Neural cell (in vitro differentiated cells): Measurements from ENCODE around the gene AP3M1. TPM values are rescaled to one million over a fixed set of nuclear protein-coding genes. Genes with fewer than 3 reads are reported as not detected.

ENCODE experiments used
- H2AFZ ChIP-seq: fragments of 200-600, 300-800 bp; sonication (generic), shearing (Covaris generic); 2 replicates; pipeline ENCODE4 v1.6.0; 2014; ENCODE audit warnings: low read depth, mild to moderate bottlenecking, antibody characterized with exemption, low read length, moderate library complexity
- H3F3A ChIP-seq: fragments of 200-600 bp; shearing (Covaris generic); 2 replicates; pipeline ENCODE4 v1.6.1; 2016; ENCODE audit warnings: mild to moderate bottlenecking, moderate library complexity, mixed read lengths, antibody characterized with exemption, low read length; ENCODE audit not compliant: insufficient read depth, poor library complexity, severe bottlenecking
- H3K27ac ChIP-seq: fragments of 200-600, 300-800 bp; sonication (generic), shearing (Covaris generic); 2 replicates; pipeline ENCODE4 v1.5.1; 2014; ENCODE audit warnings: mild to moderate bottlenecking, low read length, moderate library complexity
- H3K27me3 ChIP-seq: fragments of 300-800, 200-600 bp; sonication (generic), shearing (Covaris generic); 2 replicates; pipeline ENCODE4 v1.6.0; 2014; ENCODE audit warnings: mild to moderate bottlenecking, low read depth, low read length, moderate library complexity; ENCODE audit not compliant: insufficient read depth
- H3K36me3 ChIP-seq: fragments of 300-800, 200-600 bp; sonication (generic), shearing (Covaris generic); 2 replicates; pipeline ENCODE4 v1.5.1; 2014; ENCODE audit warnings: mild to moderate bottlenecking, antibody characterized with exemption, low read length, moderate library complexity; ENCODE audit not compliant: insufficient read depth
- H3K4me2 ChIP-seq: fragments of 300-800, 200-600 bp; sonication (generic), shearing (Covaris generic); 2 replicates; pipeline ENCODE4 v1.6.0; 2014; ENCODE audit warnings: mild to moderate bottlenecking, low read length
- H3K4me3 ChIP-seq: fragments of 300-800, 200-600 bp; sonication (generic), shearing (Covaris generic); 2 replicates; pipeline ENCODE4 v1.5.1; 2014; ENCODE audit warnings: mild to moderate bottlenecking, low read length, moderate library complexity
- H3K79me2 ChIP-seq: fragments of 200-600 bp; shearing (Covaris generic); replicated peaks from 2 replicates; pipeline ENCODE4 v1.6.0; 2014; ENCODE audit warnings: mild to moderate bottlenecking, low read length, moderate library complexity; ENCODE audit not compliant: insufficient read depth
- H3K9ac ChIP-seq: fragments of 300-800, 200-600 bp; sonication (generic), shearing (Covaris generic); 2 replicates; pipeline ENCODE4 v1.6.1; 2016; ENCODE audit warnings: mild to moderate bottlenecking, low read length, mixed read lengths
- H3K9me2 ChIP-seq: fragments of 200-600 bp; shearing (Covaris generic); 2 replicates; pipeline ENCODE4 v1.6.1; 2016; ENCODE audit warnings: mild to moderate bottlenecking, low read length, mixed read lengths; ENCODE audit not compliant: insufficient read depth
- H3K9me3 ChIP-seq: fragments of 200-600, 300-800 bp; sonication (generic), shearing (Covaris generic); 2 replicates; pipeline ENCODE4 v1.6.1; 2016; ENCODE audit warnings: mild to moderate bottlenecking, mixed run types, low read length, moderate library complexity, mixed read lengths
- H4K20me1 ChIP-seq: fragments of 200-600 bp; shearing (Covaris generic); 2 replicates; pipeline ENCODE4 v1.6.1; 2016; ENCODE audit warnings: mild to moderate bottlenecking, mixed run types; ENCODE audit not compliant: insufficient read depth
- CTCF ChIP-seq: fragments of 450-650 bp; IDR thresholded peaks from 2 replicates; pipeline ENCODE4 v1.5.1; 2014; ENCODE audit warnings: antibody characterized with exemption, mild to moderate bottlenecking, moderate library complexity; ENCODE audit not compliant: poor library complexity, severe bottlenecking
- EP300 ChIP-seq: fragments of 450-650 bp; conservative IDR thresholded peaks from 2 replicates; pipeline ENCODE4 v1.6.1; 2014; ENCODE audit warnings: antibody characterized with exemption, mild to moderate bottlenecking, moderate library complexity; ENCODE audit not compliant: poor library complexity, severe bottlenecking
- EZH2 ChIP-seq: fragments of 200-600, 300-800 bp; shearing (Covaris generic), sonication (generic); IDR thresholded peaks from 2 replicates; pipeline ENCODE4 v1.6.1; 2014; ENCODE audit warnings: antibody characterized with exemption, low read length, borderline replicate concordance, mild to moderate bottlenecking; ENCODE audit not compliant: insufficient read depth, poor library complexity, severe bottlenecking
- MXI1 ChIP-seq: fragments of 450-650 bp; conservative IDR thresholded peaks from 2 replicates; pipeline ENCODE4 v1.6.1; 2014; ENCODE audit warnings: antibody characterized with exemption, mild to moderate bottlenecking; ENCODE audit not compliant: poor library complexity, severe bottlenecking
- POLR2AphosphoS5 ChIP-seq: IDR thresholded peaks from 2 replicates; pipeline ENCODE4 v1.6.1; 2012
- RAD21 ChIP-seq: fragments of 450-650 bp; conservative IDR thresholded peaks from 2 replicates; pipeline ENCODE4 v1.6.1; 2014; ENCODE audit warnings: antibody characterized with exemption, mild to moderate bottlenecking, moderate library complexity
- REST ChIP-seq: IDR thresholded peaks from 2 replicates; pipeline ENCODE4 v1.6.1; 2012; ENCODE audit warnings: borderline replicate concordance
- SMC3 ChIP-seq: fragments of 450-650 bp; conservative IDR thresholded peaks from 2 replicates; pipeline ENCODE4 v1.6.1; 2014; ENCODE audit warnings: antibody characterized with exemption, mild to moderate bottlenecking, moderate library complexity; ENCODE audit not compliant: poor library complexity
- polyA plus RNA-seq: library from polyadenylated mRNA; depleted of rRNA; stranded (reverse); fragments of >200 nt; gene quantifications from 2 replicates; pipeline ENCODE4 v1.2.3, GENCODE V29; 2014

The AP3M1 gene
- polyA plus RNA-seq, 1 donor from 2014 or later: 26.7 TPM

- Histone ChIP-seq H3K4me2 (no peak overlapping the region), H2AFZ (no peak overlapping the region), H3F3A (no peaks in the 10 kb centered on the region), H3K27ac (no peak overlapping the region), H3K9ac (no peak overlapping the region), H3K27me3 (no peaks in the 10 kb centered on the region), H4K20me1 (no peaks in the 10 kb centered on the region), H3K79me2 (no peaks in the 10 kb centered on the region), H3K4me3 (no peak overlapping the region), H3K9me2 (no peaks in the 10 kb centered on the region), H3K36me3 (no peaks in the 10 kb centered on the region), H3K9me3 (no peaks in the 10 kb centered on the region)
- TF ChIP-seq POLR2AphosphoS5 (no peak), REST (no peak), CTCF (no peak)
These were observed 31.8 kb downstream of the AP3M1 start for GRCh38 chr10:74118804-74119203.

GRCh38 chr10:74117738-74118137 lies 32.9 kb downstream of the AP3M1 start:
- H3K9me2 ChIP-seq: no peaks in the 10 kb centered on the region
- H3K9ac ChIP-seq: no peak overlapping the region
- no peak overlapping the region for H3K4me2 ChIP-seq
- H2AFZ ChIP-seq: no peak overlapping the region
- no peaks in the 10 kb centered on the region for H3F3A ChIP-seq
- no peaks in the 10 kb centered on the region for H3K27me3 ChIP-seq
- H3K9me3 ChIP-seq: no peaks in the 10 kb centered on the region
- H3K27ac ChIP-seq: no peak overlapping the region
- H4K20me1 ChIP-seq: no peaks in the 10 kb centered on the region
- H3K79me2 ChIP-seq: no peaks in the 10 kb centered on the region
- TF ChIP-seq CTCF (no peak), EZH2 (no peak), MXI1 (no peak)
- no peak overlapping the region for H3K4me3 ChIP-seq
- no peaks in the 10 kb centered on the region for H3K36me3 ChIP-seq

GRCh38 chr10:74114041-74114448 lies 36.6 kb downstream of the AP3M1 start:
- no peak overlapping the region for H3K4me2 ChIP-seq
- no peaks in the 10 kb centered on the region for H3K27me3 ChIP-seq
- H2AFZ ChIP-seq: no peak overlapping the region
- H3F3A ChIP-seq: no peaks in the 10 kb centered on the region
- H3K9me3 ChIP-seq: no peaks in the 10 kb centered on the region
- H3K79me2 ChIP-seq: no peaks in the 10 kb centered on the region
- no peak overlapping the region for H3K9ac ChIP-seq
- H3K27ac ChIP-seq: no peak overlapping the region
- H3K36me3 ChIP-seq: no peaks in the 10 kb centered on the region
- H3K9me2 ChIP-seq: no peaks in the 10 kb centered on the region
- no peak overlapping the region for H3K4me3 ChIP-seq
- H4K20me1 ChIP-seq: no peaks in the 10 kb centered on the region
- TF ChIP-seq CTCF (no peak), SMC3 (no peak), RAD21 (no peak), POLR2AphosphoS5 (no peak), REST (no peak), MXI1 (no peak), EZH2 (no peak), EP300 (no peak)
